ENCODE measurements around the gene MED25. TPM values are rescaled to one million over a fixed set of nuclear protein-coding genes. Genes with fewer than 3 reads are reported as not detected.

Gene MED25
- total RNA-seq, 1 donor from 2014 or later, result 65.8 TPM

GRCh38 chr19:49854378-49855263 lies 36.5 kb downstream of the MED25 start:
- H3K36me3 ChIP-seq, result peaks cover 52% of the 10 kb centered on the region
- no peaks in the 10 kb centered on the region for H3K9me3 ChIP-seq (replicated peaks)
- no peak overlapping the region for H3K4me3 ChIP-seq
- intact Hi-C loops (cut with micrococcal nuclease), result no loop called here
- no peak overlapping the region for H3K27ac ChIP-seq (replicated peaks)
- no peaks in the 10 kb centered on the region for H3K27me3 ChIP-seq (ENCODE audit: low read depth)
- no peak for TF ChIP-seq CTCF (IDR thresholded peaks at IDR 0.05; ENCODE audit: borderline replicate concordance)
- peaks cover 44% of the 10 kb centered on the region for H3K4me1 ChIP-seq
- DNase-seq, result no peak

- peaks cover 58% of the 10 kb centered on the region for H3K36me3 ChIP-seq
- H3K27ac ChIP-seq (replicated peaks), result no peak overlapping the region
- no peak for TF ChIP-seq CTCF (IDR thresholded peaks at IDR 0.05; ENCODE audit: borderline replicate concordance)
- intact Hi-C loops (cut with micrococcal nuclease), result no loop called here
- H3K9me3 ChIP-seq (replicated peaks), result no peaks in the 10 kb centered on the region
- no peak overlapping the region for H3K4me3 ChIP-seq
- peaks cover 37% of the 10 kb centered on the region for H3K4me1 ChIP-seq
- no peaks in the 10 kb centered on the region for H3K27me3 ChIP-seq (ENCODE audit: low read depth)
- DNase-seq, result no peak
Observed at GRCh38 chr19:49855277-49855675, 37.2 kb downstream of the MED25 start.

GRCh38 chr19:49855676-49856573 lies 37.8 kb downstream of the MED25 start:
- Histone ChIP-seq H3K27me3 (ENCODE audit: low read depth) (no peaks in the 10 kb centered on the region), H3K4me1 (peaks cover 38% of the 10 kb centered on the region), H3K4me3 (no peak overlapping the region), H3K9me3 (replicated peaks) (no peaks in the 10 kb centered on the region), H3K27ac (replicated peaks) (no peak overlapping the region), H3K36me3 (peaks cover 65% of the 10 kb centered on the region)
- TF ChIP-seq CTCF (IDR thresholded peaks at IDR 0.05; ENCODE audit: borderline replicate concordance), result no peak
- intact Hi-C loops (cut with micrococcal nuclease), result no loop called here
- DNase-seq, result no peak

- Histone ChIP-seq H3K9me3 (replicated peaks) (no peaks in the 10 kb centered on the region), H3K27ac (replicated peaks) (no peak overlapping the region), H3K36me3 (peaks cover 71% of the 10 kb centered on the region), H3K27me3 (ENCODE audit: low read depth) (no peaks in the 10 kb centered on the region), H3K4me1 (peaks cover 44% of the 10 kb centered on the region), H3K4me3 (no peak overlapping the region)
- no peak for TF ChIP-seq CTCF (IDR thresholded peaks at IDR 0.05; ENCODE audit: borderline replicate concordance)
- no peak for DNase-seq
- intact Hi-C loops (cut with micrococcal nuclease), result no loop called here
Observed at GRCh38 chr19:49856574-49857021, 38.5 kb downstream of the MED25 start.

- Histone ChIP-seq H3K36me3 (peaks cover 78% of the 10 kb centered on the region), H3K4me1 (peaks cover 37% of the 10 kb centered on the region), H3K27ac (replicated peaks) (no peak overlapping the region), H3K9me3 (replicated peaks) (no peaks in the 10 kb centered on the region), H3K4me3 (no peak overlapping the region), H3K27me3 (ENCODE audit: low read depth) (no peaks in the 10 kb centered on the region)
- no peak for DNase-seq
- intact Hi-C loops (cut with micrococcal nuclease), result no loop called here
- no peak for TF ChIP-seq CTCF (IDR thresholded peaks at IDR 0.05; ENCODE audit: borderline replicate concordance)
Observed at GRCh38 chr19:49857061-49857837, 39.2 kb downstream of the MED25 start.

Measured in left ventricle myocardium inferior (tissue), 1 donor.